OCI-LY3 (cell line): ENCODE data around the gene NUP42.

ENCODE experiments used
- H2AFZ ChIP-seq: fragments of 200-600, 300-600 bp; shearing (Covaris generic); 2 replicates; pipeline ENCODE4 v1.6.0; 2014; ENCODE audit warnings: antibody characterized with exemption, low read depth, low read length
- H3K27ac ChIP-seq: fragments of 200-600, 300-600 bp; sonication (generic); 2 replicates; pipeline ENCODE4 v1.5.1; 2014; ENCODE audit warnings: mild to moderate bottlenecking, low read length, moderate library complexity, mixed read lengths
- H3K27me3 ChIP-seq: fragments of 200-600, 300-600 bp; sonication (generic); 2 replicates; pipeline ENCODE4 v1.6.1; 2014; ENCODE audit warnings: low read depth, low read length, mixed read lengths
- H3K36me3 ChIP-seq: fragments of 200-600, 300-600 bp; sonication (generic); replicated peaks from 2 replicates; pipeline ENCODE3; 2014; ENCODE audit warnings: low read depth, low read length, mixed read lengths
- H3K4me1 ChIP-seq: fragments of 300-600, 200-600 bp; sonication (generic); 2 replicates; pipeline ENCODE4 v1.6.1; 2014; ENCODE audit warnings: low read length, mixed read lengths
- H3K4me2 ChIP-seq: fragments of 200-600, 300-600 bp; sonication (generic); 2 replicates; pipeline ENCODE4 v1.6.1; 2014; ENCODE audit warnings: low read length, mixed read lengths
- H3K4me3 ChIP-seq: fragments of 300-600, 200-600 bp; sonication (generic); 2 replicates; pipeline ENCODE4 v1.5.1; 2014; ENCODE audit warnings: antibody characterized with exemption, mild to moderate bottlenecking, low read length, moderate library complexity
- H3K79me2 ChIP-seq: fragments of 300-600, 200-600 bp; shearing (Covaris generic); 2 replicates; pipeline ENCODE4 v1.6.1; 2014; ENCODE audit warnings: mild to moderate bottlenecking, low read length, mixed read lengths
- H3K9ac ChIP-seq: fragments of 300-600, 200-600 bp; shearing (Covaris generic); 2 replicates; pipeline ENCODE4 v1.6.0; 2014; ENCODE audit warnings: mild to moderate bottlenecking, low read length, moderate library complexity
- H3K9me3 ChIP-seq: fragments of 200-600, 300-600 bp; shearing (Covaris generic); 2 replicates; pipeline ENCODE4 v1.6.1; 2014; ENCODE audit warnings: low read length, mixed read lengths; ENCODE audit not compliant: insufficient read depth
- H4K20me1 ChIP-seq: fragments of 200-600, 300-600 bp; sonication (generic); 2 replicates; pipeline ENCODE4 v1.6.1; 2016; ENCODE audit warnings: low read length, mixed read lengths; ENCODE audit not compliant: insufficient read depth
- EZH2phosphoT487 ChIP-seq: fragments of 200-600 bp; shearing (Covaris generic); IDR thresholded peaks from 2 replicates; pipeline ENCODE4 v1.6.1; 2018; ENCODE audit warnings: antibody characterized with exemption, mixed run types, low read depth
- TF ChIP-seq, protein P1 (sequence below): fragments of 200-600, 300-600 bp; sonication (generic); IDR thresholded peaks from 2 replicates; pipeline ENCODE4 v1.5.1; 2014; ENCODE audit warnings: antibody characterized with exemption, low read length, low read depth

The NUP42 gene

DNA sequence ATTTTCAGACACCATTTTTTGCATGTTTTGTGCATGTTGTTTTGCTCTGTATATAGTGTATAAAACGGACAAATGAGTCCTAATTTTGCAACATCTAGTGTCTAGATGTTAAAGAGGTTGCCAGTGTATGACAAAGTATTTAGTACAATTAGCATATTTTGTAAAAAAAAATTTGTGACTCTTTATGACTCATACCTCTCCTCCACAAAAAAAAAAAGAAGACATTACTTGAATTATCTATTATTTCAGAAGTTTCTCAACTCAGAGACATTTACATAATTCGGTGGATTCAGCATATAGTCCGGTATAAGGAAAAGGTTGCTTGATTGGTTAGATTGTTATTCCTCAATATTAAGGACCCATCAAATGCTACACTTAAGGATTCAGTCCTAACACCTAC, 26.0 kb downstream of the NUP42 start:
- Histone ChIP-seq H3K4me1 (peaks cover 9% of the 10 kb centered on the region), H3K4me3 (no peak overlapping the region), H3K4me2 (0 out of 2 replicates have a peak overlapping the region, but pooled peaks have one; percentile 5), H3K79me2 (no peaks in the 10 kb centered on the region), H3K27ac (no peak overlapping the region), H3K9me3 (no peaks in the 10 kb centered on the region), H3K9ac (no peak overlapping the region), H4K20me1 (no peaks in the 10 kb centered on the region), H3K27me3 (no peaks in the 10 kb centered on the region), H2AFZ (no peak overlapping the region), H3K36me3 (peaks cover 6% of the 10 kb centered on the region)
- TF ChIP-seq, protein P1, sequence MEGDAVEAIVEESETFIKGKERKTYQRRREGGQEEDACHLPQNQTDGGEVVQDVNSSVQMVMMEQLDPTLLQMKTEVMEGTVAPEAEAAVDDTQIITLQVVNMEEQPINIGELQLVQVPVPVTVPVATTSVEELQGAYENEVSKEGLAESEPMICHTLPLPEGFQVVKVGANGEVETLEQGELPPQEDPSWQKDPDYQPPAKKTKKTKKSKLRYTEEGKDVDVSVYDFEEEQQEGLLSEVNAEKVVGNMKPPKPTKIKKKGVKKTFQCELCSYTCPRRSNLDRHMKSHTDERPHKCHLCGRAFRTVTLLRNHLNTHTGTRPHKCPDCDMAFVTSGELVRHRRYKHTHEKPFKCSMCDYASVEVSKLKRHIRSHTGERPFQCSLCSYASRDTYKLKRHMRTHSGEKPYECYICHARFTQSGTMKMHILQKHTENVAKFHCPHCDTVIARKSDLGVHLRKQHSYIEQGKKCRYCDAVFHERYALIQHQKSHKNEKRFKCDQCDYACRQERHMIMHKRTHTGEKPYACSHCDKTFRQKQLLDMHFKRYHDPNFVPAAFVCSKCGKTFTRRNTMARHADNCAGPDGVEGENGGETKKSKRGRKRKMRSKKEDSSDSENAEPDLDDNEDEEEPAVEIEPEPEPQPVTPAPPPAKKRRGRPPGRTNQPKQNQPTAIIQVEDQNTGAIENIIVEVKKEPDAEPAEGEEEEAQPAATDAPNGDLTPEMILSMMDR, result no peak
- no peak for TF ChIP-seq EZH2phosphoT487

DNA sequence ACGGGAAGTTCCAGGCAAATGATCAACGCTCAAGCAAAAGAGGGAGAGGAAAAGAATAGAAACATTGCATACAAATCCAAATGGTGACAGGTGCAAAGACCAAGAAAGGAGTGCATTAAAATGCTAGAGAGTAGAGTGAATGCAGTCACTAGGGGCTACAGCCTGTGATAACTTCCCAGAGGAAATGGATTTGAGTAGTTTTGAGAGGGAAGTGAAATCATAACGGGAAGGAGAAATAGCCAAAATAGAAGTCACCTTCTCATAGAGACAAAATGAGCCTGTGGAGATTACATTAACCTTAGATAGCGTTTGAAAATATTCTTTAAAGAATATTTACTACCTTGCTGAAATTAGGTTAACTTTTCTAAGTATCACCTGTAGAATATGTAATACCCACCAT, 26.5 kb downstream of the NUP42 start:
- H2AFZ ChIP-seq, result no peak overlapping the region
- TF ChIP-seq, protein P1, result no peak
- no peak for TF ChIP-seq EZH2phosphoT487
- H3K4me1 ChIP-seq, result peaks cover 9% of the 10 kb centered on the region
- no peaks in the 10 kb centered on the region for H4K20me1 ChIP-seq
- 0 out of 2 replicates have a peak overlapping the region, but pooled peaks have one; percentile 5 for H3K4me2 ChIP-seq
- H3K79me2 ChIP-seq, result no peaks in the 10 kb centered on the region
- H3K27me3 ChIP-seq, result no peaks in the 10 kb centered on the region
- H3K36me3 ChIP-seq, result peaks cover 3% of the 10 kb centered on the region
- no peaks in the 10 kb centered on the region for H3K9me3 ChIP-seq
- no peak overlapping the region for H3K4me3 ChIP-seq
- H3K9ac ChIP-seq, result no peak overlapping the region
- no peak overlapping the region for H3K27ac ChIP-seq

DNA sequence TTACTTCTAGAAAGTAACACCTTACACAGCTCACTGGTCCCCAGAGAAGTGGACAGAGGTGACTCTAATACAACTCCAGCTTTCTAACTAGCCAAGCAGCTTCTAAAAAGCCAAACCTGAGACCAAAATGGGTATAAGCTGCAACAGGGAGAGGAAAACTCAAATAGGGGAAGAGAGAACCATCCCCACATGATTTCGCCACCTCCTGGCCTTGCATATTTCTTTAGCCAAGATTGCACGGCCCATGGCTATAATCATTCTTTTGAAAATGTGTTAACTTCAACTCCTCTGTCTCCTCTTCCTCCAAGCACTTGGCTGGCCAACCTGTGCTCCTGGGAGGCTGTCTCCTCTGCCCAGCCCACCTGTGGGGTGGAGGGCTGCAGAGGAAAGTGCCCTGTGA, 28.7 kb downstream of the NUP42 start:
- Histone ChIP-seq H3K4me2 (no peak overlapping the region), H3K9me3 (no peaks in the 10 kb centered on the region), H3K4me3 (no peak overlapping the region), H3K27ac (no peak overlapping the region), H2AFZ (no peak overlapping the region), H3K4me1 (peaks cover 9% of the 10 kb centered on the region), H4K20me1 (no peaks in the 10 kb centered on the region), H3K36me3 (no peaks in the 10 kb centered on the region), H3K9ac (no peak overlapping the region), H3K79me2 (no peaks in the 10 kb centered on the region), H3K27me3 (no peaks in the 10 kb centered on the region)
- no peak for TF ChIP-seq EZH2phosphoT487
- TF ChIP-seq, protein P1, result no peak

DNA sequence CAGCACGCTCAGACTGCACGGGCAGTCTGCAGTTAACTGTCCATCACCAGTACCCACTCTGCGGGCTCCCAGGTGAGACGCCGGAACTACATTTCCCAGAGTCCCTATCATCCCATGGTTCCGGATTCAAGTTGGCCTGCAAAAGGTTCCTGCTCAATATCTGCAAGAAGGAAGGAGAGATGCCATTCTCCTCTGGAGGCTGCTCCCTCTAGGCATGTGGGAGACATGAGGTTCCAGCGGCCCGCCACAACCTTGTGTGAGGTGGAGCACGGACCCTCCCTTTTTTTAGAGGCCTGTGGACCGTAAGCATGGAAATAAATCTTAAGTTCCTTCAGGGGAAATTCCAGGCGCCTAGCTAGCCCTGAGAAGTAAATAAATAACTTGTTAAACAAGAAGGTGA, 29.7 kb downstream of the NUP42 start:
- no peaks in the 10 kb centered on the region for H3K27me3 ChIP-seq
- H2AFZ ChIP-seq, result no peak overlapping the region
- no peak overlapping the region for H3K4me3 ChIP-seq
- no peak overlapping the region for H3K4me2 ChIP-seq
- no peaks in the 10 kb centered on the region for H3K9me3 ChIP-seq
- H3K27ac ChIP-seq, result no peak overlapping the region
- TF ChIP-seq, protein P1, result no peak
- no peak for TF ChIP-seq EZH2phosphoT487
- no peaks in the 10 kb centered on the region for H4K20me1 ChIP-seq
- no peaks in the 10 kb centered on the region for H3K36me3 ChIP-seq
- H3K9ac ChIP-seq, result no peak overlapping the region
- H3K79me2 ChIP-seq, result no peaks in the 10 kb centered on the region
- H3K4me1 ChIP-seq, result peaks cover 9% of the 10 kb centered on the region
